Cardiac septum (tissue), 1 donor: ENCODE results near the gene RND3. TPM values are rescaled to one million over a fixed set of nuclear protein-coding genes. Genes with fewer than 3 reads are reported as not detected.

ENCODE experiments used
- DNase-seq: peaks from one replicate; pipeline ENCODE4 v3.0.0-alpha.2; 2020; ENCODE audit warnings: low spot score
- intact Hi-C: fragments of 100-400 bp; cut with DNase I; formaldehyde crosslinking; loops from one replicate; pipeline ENCODE4 v1.14.0; 2022
- total RNA-seq: library from RNA; stranded (reverse); fragmentation: NEBNext Ultra II Directional; extraction: Animal tissue kit (Norgen Biotek cat#: 25700); gene quantifications from one replicate; pipeline ENCODE4 v1.2.1, GENCODE V29; 2021
- donor health status: DM: no; HTN: no; CAD: no.

RND3 gene
- total RNA-seq, 1 donor from 2014 or later: 46.9 TPM

DNA sequence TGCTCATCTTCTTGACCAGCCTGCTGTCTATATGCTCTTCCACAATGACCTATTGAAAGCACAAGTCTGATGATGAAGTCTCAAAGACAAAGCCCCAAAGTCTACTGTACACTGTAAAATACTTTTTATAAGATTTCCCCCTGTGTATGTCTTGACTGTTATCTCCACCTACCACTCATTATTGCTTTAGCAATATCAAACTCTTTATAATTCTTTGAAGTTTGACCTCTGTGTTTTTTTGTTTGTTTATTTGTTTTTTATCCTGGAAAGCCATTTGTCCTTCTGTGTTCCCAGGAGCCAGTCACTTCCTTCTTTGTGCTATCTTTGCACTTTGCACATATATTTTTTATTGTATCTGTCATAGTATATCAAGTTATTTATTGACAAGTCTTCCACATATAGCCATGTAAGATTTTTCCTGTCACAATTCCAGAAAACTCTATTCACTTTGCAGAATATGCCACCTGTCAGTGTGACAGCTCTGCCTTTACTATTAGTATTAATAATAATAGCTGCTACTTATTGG is 66.3 kb downstream of the RND3 start:
- intact Hi-C loops: no loop called here
- DNase-seq: no peak

GRCh38 chr2:150418916-150419315 is 68.6 kb downstream of the RND3 start:
- DNase-seq: no peak
- intact Hi-C loops: no loop called here
